HT-29 (cell line): ENCODE data around the gene CAPRIN1. TPM values are rescaled to one million over a fixed set of nuclear protein-coding genes. Genes with fewer than 3 reads are reported as not detected.
A peak's percentile ranks its signal among the peaks of the same experiment; 100 is the strongest.

Experiments used
- DNase-seq: peaks from one replicate; pipeline ENCODE4 v3.0.0-alpha.2; 2015; ENCODE audit warnings: low spot score
- total RNA-seq: library from RNA; depleted of rRNA; stranded (reverse); fragments of >200 nt; shearing (Covaris generic); gene quantifications from 2 replicates; pipeline ENCODE4 v1.2.3, GENCODE V29; 2014; rRNA removed

The CAPRIN1 gene
- total RNA-seq, 1 experiment from 2014 or later: 372 TPM

GRCh38 chr11:34143048-34143447 lies 91.5 kb downstream of the CAPRIN1 start:
- DNase-seq: no peak

- no peak for DNase-seq
Measured at GRCh38 chr11:34145073-34145472, 93.5 kb downstream of the CAPRIN1 start.

DNA sequence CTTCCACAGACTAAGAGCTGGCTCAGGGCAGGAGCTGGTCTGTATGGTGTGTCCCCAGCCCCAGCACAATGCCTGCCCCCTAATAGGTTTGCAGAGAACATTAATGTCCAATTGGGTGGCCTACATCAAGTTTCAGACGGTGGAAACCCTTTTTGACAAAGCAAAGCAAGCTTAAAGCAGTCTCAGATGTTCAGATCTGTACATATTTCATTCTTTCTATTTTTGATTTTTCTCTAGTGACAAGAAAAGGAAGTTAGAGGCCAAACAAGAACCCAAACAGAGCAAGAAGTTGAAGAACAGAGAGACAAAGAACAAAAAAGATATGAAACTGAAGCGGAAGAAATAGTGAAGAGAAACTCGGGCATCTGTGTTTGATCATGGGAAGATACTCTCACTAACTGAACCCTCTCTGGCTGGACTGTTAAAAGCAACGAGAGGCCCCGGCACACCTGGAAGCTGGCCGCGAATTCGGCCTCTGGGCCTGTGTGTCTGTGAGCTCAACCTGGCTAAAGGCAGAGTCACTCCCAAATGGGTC lies 94.4 kb downstream of the CAPRIN1 start:
- no peak for DNase-seq

DNA sequence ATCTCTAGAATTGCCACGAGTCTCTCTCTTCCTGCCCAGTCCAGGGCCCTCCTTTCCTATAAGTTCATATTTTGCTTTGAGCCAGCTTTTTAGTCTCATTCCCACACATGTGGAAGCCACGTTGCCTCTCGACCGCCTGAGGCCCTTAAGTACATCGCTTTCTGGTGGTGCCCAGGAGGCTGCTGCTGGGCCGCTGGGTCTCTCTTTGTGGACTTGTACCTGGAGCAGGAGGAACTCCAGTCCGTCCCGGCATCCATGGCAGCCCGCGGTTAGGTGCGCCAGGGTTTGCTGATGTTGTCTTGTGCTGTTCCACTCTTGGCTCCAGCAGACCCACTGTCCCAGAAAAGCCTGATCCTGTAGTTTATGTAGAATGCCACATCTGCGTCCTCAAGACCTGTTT lies 94.9 kb downstream of the CAPRIN1 start:
- DNase-seq: no peak

DNA sequence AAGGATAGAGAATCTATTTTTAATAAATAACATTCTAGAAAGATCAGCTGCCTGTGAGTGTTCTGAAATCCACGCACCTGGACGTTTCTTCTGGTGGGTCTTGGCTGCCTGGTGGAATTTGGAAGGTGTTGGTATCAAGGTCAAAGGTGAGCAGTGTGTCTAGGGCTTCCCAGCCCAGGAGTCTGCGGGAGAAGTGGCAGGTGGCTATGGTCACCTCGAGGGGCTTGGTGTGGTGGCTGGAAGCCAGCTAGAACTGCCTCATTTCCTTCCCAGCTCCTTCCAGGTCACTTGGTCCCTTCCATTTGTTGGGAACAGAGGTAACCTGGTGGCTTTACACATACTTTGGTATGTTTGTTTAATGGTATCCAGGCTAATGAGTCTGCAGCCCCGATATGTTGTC lies 95.3 kb downstream of the CAPRIN1 start:
- DNase-seq: no peak

DNA sequence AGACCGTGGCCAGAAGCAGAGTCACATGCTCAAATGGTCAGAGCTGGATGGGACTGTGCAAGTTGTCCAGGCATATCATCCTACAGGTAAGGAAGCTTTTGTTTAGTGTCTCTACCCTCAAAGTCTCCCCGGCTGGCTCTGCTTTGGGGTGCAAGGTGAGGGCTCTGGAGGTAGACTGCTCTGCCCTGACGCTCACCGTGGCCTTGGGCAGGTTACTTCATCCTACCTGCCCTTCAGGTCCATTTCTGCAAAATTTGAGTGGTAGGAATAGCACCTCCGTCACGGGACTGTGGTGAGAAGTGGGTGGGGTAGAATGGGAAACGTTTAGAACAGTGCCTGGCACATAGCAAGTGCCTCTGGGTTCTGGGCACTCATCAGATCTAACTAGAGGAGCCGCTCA lies 96.0 kb downstream of the CAPRIN1 start:
- DNase-seq: no peak

DNA sequence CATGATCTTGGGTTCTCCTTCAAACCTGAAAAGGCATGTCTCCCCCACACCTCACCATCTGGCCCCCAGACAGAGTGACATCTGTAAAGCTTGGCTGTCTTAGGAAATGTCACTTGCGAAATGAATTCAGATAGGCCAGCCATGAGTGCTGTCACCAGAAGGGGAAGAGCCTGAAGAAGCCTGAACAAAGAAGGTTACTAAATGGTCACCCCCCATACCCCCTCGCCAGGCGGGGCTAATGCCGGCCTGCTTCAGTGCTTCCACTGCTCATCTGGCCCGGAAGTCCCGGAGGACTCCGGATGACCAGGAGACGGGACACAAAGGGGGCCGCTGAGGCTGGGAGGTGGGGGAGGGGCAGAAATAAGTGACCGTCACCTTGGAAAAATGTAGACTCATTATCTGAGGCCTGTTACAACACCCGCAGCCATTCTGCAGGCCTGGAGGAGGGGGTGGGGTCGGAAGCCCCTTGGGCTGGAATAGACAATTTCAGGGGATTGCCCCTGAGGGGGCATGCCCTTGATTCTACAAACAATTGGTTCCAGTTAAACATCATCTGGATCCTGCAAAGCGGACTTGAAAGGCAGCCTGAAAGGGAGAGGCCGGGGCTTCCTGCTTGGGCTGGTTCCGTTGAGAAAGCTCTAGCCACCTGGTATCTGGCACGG lies 97.1 kb downstream of the CAPRIN1 start:
- no peak for DNase-seq

- DNase-seq: no peak
Measured at GRCh38 chr11:34149274-34149673, 97.7 kb downstream of the CAPRIN1 start.

- DNase-seq: peak; percentile 33
Measured at GRCh38 chr11:34149786-34150185, 98.3 kb downstream of the CAPRIN1 start.

DNA sequence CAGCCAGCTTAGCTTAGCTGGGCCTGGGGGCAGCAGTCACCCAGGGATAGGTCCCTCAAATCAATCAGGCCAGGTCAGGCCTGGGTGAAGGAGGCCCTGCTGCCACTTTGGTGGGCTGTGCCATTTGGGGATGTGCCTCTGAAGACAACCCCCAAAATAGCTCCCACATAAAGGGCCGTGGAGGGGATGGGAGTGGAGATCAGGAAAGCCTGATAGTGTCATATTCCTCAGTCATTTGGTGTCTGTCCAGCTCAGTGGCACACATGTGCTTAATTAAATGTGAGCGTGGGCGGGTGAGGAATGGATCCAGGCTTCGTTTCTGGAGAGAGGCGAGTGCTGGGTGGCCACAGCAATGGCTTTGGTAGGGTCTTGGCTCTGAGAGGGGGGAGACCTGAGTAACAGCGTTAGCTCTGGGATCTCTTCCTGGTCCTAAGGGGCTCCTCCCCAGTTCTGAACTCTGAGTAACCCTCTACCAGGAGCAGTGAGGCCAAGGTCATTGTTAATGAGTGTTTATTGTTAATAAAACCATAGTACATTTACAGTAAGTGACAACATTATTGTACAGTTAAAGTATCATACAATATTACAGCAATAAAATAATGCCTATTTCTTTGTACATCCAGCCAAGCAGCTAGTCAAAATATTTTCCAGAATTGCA lies 99.1 kb downstream of the CAPRIN1 start:
- no peak for DNase-seq

Other genes starting within 250 kb of the CAPRIN1 start
- gene LMO2, start 159.7 kb upstream of the CAPRIN1 start, total RNA-seq: 0.05 and 0.21 TPM in 2 replicates
- gene NAT10, start 53.9 kb downstream of the CAPRIN1 start, total RNA-seq: 49.7 and 51.8 TPM in 2 replicates